ENCODE data around the gene RAPGEF1.
A peak's percentile ranks its signal among the peaks of the same experiment; 100 is the strongest.
"Not testable (repeated sequence)": the region's sequence is repeated elsewhere in the genome, so short reads cannot be mapped to it uniquely, and the experiment has no call there.

RAPGEF1 gene

DNA sequence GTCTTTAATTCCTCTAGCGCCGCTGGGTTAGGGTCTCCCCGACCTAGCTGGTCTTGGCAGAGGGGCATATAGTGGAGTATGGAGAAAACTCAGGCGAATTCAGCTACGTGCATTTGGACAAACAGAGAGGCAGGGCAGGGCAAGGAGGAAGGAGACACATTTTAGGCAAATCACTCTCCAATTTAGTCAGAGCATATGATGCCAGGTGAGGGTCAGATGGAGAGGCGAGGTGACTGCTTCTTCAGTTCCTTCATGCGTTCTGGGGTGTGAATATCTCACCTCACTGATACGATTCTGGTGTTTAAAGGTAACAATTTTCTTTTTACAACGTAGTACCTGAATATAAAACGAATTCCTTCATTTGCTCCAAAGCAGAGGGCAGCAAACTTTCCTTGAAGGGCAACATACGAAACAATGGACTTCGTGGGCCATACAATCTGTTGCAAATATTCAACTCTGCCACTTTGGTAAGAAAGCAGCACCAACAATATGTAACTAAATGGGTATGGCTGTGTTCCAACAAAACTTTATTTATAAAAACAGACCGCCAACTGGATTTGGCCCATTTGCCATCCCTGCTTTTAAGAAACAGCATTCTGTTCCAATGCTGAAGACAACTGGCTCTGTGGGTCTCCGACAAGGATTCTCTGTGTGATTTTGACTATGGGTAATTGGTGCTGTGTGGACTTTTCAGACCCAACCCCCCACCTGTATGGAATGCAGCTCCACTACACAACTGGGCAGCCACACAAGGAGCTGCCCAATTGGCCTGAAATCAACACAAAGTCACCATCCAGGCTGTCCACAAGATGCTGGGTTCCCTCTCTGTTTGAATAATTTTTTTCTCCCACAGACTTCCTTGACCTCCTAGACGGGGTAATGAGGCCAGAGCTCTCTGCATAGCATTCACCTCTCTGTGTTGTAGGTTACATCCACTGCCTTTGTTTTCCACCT is 53.8 kb downstream of the RAPGEF1 start:
- no peak for DNase-seq (ENCODE audit: low spot score)

DNA sequence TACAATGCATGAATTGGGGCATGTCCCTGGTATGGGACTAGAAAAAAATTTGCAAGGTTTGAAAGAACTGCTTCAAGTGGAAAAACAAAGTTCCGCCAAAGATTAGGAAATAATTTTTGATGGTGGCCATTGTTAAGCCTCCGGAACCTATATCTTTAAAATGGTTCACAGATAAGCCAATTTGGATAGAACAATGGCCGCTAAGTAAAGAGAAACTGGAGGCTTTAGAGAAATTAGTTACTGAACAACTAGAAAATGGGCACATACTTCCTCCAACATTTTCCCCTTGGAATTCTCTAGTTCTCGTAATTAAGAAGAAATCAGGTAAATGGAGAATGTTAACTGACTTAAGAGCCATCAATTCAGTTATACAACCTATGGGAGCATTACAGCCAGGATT is 56.8 kb downstream of the RAPGEF1 start:
- DNase-seq (ENCODE audit: low spot score): not testable (repeated sequence)

- no peak for DNase-seq (ENCODE audit: low spot score)
Measured at GRCh38 chr9:131682261-131682660, 57.6 kb downstream of the RAPGEF1 start.

- DNase-seq (ENCODE audit: low spot score): not testable (repeated sequence)
Measured at GRCh38 chr9:131681826-131682225, 58.0 kb downstream of the RAPGEF1 start.

DNA sequence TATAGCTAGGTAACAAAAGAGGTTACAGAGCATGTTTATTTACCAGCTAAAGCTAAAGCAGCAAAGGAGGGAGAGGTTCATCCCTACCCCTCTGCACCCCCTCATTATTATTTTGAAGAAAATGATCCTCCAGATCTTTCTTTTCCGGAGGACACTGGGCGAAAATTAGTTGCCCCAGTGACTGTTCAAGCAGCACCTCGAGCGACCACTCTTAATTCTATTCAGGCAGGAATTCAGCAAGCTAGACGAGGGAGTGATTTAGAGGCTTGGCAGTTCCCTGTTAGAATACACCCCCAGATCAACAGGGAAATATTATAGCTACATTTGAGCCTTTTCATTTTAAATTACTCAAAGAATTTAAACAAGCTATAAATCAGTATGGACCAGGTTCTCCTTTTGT is 58.8 kb downstream of the RAPGEF1 start:
- DNase-seq (ENCODE audit: low spot score): not testable (repeated sequence)

DNA sequence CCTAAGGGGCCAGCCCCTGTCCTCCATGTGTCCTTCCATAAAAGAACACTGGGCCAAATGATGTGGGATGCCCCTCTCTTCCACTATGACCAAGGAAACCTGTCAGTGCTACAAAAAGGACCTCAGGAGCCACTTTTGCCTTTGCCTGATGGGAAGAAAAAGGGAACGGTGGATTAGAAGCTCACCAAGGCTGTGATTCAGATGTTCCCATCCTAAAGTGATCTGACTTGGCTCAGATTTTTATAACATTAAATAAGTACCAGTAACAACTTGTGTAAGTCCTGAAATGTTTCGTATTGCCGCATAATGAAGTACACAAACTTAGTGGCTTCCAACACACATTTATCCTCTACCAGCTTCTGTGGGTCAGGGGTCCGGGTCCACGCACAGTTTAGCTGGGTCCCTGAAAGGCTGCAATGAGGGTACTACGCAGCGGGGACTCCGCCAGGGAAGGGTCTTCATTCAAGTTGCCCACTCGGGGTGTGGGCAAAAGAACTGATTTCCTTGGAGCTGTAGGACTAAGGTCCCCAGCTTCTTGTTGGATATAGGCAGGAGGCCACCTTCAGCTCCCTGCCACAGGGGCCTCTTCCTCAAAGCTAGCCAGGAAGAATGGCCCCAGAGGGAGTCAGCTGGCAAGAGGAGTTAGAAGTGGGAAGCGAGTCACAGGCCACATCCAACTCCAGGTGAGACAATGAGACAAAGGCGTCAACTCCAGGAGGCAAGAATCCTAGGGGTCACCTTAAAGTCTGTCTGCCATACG is 60.4 kb downstream of the RAPGEF1 start:
- no peak for DNase-seq (ENCODE audit: low spot score)

- DNase-seq (ENCODE audit: low spot score): peak; percentile 95
Measured at GRCh38 chr9:131678499-131679111, 61.3 kb downstream of the RAPGEF1 start.

- DNase-seq (ENCODE audit: low spot score): peak; percentile 67
Measured at GRCh38 chr9:131677444-131678180, 62.3 kb downstream of the RAPGEF1 start.

DNA sequence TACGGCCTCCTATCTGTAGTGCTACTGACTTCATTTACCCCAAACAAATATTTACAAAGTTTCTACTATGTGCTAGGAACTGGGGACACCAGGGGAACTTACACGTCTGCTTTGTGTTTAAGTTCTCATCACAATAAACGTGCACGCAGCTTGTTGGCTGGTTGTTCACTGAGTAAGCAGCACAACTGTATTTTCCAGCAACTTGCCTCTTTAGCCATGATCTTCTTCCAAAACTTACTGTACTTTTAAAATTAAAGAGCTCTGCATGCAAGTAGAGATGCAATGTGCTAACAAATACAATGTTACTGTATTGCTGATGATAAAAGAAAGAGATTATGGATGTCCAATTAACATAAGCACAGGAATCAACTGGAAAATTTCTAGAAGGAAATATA is 62.8 kb downstream of the RAPGEF1 start:
- peak; percentile 36 for DNase-seq (ENCODE audit: low spot score)

DNA sequence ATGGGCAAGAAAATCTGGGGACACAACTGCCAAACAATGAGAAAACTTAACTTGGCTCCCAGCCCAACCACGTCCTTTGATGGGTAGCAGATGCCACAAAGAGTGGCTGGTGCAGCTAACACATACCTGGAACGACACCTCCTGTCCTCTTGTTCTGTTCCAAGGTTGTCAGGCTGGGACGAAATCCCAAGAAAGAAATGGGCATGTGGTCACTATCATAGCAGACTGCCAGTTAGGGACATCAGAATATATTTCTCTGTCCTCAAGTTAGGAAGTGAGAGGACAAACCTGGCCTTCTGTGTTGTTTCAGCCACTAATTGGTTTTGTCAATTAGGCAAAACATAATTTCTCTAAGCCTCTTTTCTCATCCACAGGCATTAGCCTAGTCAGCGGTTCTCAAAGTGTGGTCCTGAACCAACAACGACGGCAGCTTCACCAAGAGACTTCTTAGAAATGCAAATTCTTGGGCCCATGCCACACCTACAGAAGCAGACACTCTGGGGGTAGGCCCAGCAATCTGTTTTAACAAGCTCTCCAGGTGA is 63.4 kb downstream of the RAPGEF1 start:
- DNase-seq (ENCODE audit: low spot score): no peak

- no peak for DNase-seq (ENCODE audit: low spot score)
Measured at GRCh38 chr9:131675437-131676022, 64.3 kb downstream of the RAPGEF1 start.

DNA sequence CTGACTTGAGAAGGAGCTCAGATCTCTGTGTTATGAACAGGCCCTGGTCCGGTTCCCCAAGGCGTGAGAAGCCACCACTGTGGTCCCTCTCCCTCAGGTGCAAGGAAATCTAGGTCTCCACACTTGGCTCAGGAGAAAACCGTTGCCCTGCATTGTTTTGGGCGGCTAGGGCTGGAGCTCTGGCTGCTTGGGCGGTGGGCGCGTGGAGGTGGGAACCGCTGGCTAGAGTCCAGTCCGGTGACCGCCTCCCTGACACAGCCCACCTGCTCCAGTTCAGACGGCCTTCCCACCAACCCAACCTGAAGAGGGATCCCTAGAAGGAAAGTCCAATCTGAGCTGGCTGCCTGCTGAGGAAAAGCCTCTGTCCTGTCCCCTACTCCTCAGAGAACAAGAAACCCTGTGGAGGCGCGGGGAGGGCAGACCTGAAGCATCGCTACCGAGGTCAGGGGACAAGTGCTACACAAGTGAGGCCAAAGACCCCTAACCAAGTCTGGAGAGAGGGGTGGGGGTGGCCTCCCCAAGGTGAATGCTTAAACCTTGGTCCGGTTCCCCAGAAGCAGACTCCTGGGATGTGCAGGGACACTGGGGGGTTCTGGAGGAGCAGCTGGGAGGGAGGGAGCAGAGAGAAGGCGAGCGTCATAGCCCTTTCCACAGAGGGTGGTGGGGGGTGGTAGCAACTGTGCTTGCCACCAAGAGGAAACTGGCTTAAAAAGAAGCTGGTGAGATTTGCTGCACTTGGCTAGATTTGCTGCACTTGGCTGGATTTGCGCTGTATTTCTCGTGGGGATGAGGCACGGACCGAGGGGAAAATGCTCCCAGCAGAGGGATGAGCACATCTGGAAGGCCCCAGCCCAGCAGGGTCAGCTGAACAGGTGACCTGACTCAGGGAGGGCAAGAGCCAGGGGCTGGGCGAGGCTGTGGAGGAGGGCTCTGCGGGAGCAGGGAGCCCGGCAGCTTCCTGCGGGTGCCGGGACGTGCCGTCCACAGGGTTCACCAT is 65.2 kb downstream of the RAPGEF1 start:
- no peak for DNase-seq (ENCODE audit: low spot score)

DNA sequence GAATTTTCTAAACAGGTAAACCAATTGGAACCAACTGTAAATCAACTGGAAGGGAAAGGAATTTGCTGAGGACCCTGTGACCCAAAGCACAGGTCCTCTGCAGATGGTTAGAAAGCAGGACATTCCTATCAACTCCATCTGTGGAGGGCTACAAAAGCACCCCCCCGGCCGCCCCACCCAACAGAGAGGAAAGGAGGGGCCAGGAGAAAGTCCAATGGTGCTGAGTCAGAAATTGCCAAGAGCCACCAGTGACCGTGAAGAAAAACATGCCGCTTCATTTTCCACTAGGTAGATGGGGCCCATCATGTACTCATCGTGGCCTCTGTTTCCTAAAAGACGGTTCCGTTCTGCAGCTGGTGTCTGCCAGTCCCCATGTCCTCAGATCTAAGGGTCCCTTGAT is 66.3 kb downstream of the RAPGEF1 start:
- DNase-seq (ENCODE audit: low spot score): no peak

- DNase-seq (ENCODE audit: low spot score): no peak
Measured at GRCh38 chr9:131673068-131673467, 66.8 kb downstream of the RAPGEF1 start.

DNA sequence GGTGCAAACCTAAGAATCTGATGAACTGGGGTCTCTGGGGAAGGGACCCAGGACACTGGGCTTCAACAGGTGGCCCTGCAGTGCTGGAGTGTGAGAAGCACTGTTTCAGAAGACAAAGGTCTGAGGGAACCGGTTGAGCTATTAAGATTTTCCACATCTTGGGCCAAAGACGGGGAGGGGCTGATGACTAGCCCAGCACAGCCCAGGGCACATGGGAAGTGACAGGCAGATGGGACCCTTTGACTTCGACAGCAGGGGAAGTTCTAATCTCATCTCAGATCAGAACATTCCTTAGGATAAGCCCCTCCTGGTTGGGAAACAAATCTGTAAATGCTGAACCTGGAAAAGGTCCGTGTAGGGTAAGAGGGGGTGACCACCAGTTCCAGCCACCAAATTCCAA is 67.4 kb downstream of the RAPGEF1 start:
- no peak for DNase-seq (ENCODE audit: low spot score)

DNA sequence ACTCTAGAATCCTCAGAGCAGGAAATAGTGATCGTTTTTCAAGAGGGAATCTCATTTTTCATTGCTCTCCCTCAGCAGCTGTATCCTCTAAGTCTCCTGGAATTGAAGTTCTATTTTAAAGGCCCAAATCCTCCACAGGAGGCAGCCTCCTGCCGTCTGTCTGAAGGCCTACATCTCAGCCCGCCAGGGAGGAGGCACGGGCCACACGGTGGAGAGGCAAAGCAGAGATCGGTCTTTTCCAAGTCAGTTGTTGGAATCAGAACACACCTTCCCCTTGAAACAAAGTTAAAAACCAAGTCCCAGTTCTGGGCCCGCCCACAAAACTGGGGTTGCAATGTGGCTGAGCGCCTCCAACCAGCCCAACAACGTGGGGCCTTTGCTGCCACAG is 68.7 kb downstream of the RAPGEF1 start:
- no peak for DNase-seq (ENCODE audit: low spot score)

- DNase-seq (ENCODE audit: low spot score): no peak
Measured at GRCh38 chr9:131670247-131671132, 69.4 kb downstream of the RAPGEF1 start.

DNA sequence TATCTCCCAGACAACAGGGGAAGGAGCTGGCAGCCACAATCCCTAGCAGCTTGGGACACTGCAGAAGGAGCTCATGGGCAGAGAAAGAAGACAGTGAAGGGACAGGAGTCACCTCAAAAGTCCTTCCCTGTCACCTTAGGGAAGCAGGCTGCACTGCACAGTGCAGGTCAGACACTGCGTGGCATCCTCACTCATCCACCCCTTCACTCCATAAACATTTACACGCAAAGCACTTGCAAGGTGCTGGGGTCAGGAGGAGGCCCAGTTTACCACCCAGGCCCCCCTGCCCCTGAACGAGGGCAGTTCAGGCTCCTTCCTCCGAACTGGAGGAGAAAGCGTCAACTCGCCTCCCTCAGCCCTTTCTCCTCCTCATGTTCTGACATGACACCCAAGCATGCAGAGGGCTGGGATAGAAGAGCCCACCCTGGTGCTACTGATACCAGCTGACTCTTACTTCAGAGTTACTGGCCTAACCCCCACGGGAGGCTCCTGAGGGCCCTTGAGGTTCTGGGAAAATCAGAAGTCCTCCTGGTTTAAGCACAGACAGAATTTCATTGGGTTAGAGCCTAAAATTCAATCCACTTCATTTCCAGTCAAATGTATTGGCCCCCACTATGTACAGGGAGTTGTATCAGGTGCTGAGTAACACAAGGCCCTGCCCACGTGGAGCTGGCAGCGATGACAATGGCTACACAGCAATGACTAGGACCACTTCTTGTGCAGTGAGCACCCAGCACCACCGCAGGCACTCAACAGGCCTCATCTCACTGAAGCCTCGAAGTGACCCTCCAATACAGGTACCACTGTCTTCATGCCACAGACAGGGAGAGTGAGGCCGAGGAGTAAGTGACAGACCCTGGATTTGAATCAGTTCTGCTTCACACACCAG is 70.4 kb downstream of the RAPGEF1 start:
- no peak for DNase-seq (ENCODE audit: low spot score)
